Large intestine (tissue), 3 donors: ENCODE results near the gene USP19. TPM values are rescaled to one million over a fixed set of nuclear protein-coding genes. Genes with fewer than 3 reads are reported as not detected.

Experiments used
- DNase-seq, 2 donors: peaks; one replicate each; pipeline versions ENCODE4 v3.0.0 to v3.0.0-alpha.2; 2013
- H3K27ac ChIP-seq: one replicate; pipeline ENCODE4 v1.5.1; 2013; ENCODE audit warnings: low read length
- H3K27me3 ChIP-seq: 2 replicates; pipeline ENCODE4 v1.6.1; 2013; ENCODE audit warnings: low read length; ENCODE audit not compliant: control insufficient read depth, insufficient read depth
- H3K36me3 ChIP-seq: 2 replicates; pipeline ENCODE4 v1.6.1; 2013; ENCODE audit warnings: low read length; ENCODE audit not compliant: control insufficient read depth, insufficient read depth
- H3K4me1 ChIP-seq: one replicate; pipeline ENCODE4 v1.6.1; 2013; ENCODE audit warnings: low read length; ENCODE audit not compliant: control insufficient read depth, insufficient read depth
- H3K4me3 ChIP-seq: one replicate; pipeline ENCODE4 v1.5.1; 2013; ENCODE audit warnings: low read length
- H3K9me3 ChIP-seq: one replicate; pipeline ENCODE4 v1.6.1; 2013; ENCODE audit warnings: mild to moderate bottlenecking, low read depth, low read length, moderate library complexity; ENCODE audit not compliant: control insufficient read depth
- WGBS: methylation state at CpG from one replicate; pipeline ENCODE4 v1.1.5; 2013; ENCODE audit warnings: low lambda C conversion rate; ENCODE audit not compliant: insufficient coverage; 5-methylcytosine and 5-hydroxymethylcytosine counted together
- polyA plus RNA-seq: library from polyadenylated mRNA; unstranded; fragments of 120-200 nt; gene quantifications from one replicate; pipeline ENCODE4 v1.2.1, GENCODE V29; 2013

USP19 gene
- polyA plus RNA-seq, 1 donor, result 40.4 TPM

GRCh38 chr3:49104427-49105291, 16.0 kb downstream of the USP19 start, which contains the start of gene QARS1:
QARS1 (minus strand) TSS chr3:49104757; CDS start chr3:49104733, 24 bp downstream.
- H3K4me3 ChIP-seq, result peak within 1 kb of the TSS; percentile 78
- no peaks in the 10 kb centered on the region for H3K27me3 ChIP-seq
- DNase-seq, result peak; percentile 84 to 93
- peak within 1 kb of the TSS; percentile 50 for H3K27ac ChIP-seq
- no CpG with 5 or more reads among the region's 50 CpGs for WGBS
- H3K9me3 ChIP-seq, result no peaks in the 10 kb centered on the region
- H3K36me3 ChIP-seq, result peaks cover 56% of the 10 kb centered on the region
- H3K4me1 ChIP-seq, result peaks cover 6% of the 10 kb centered on the region

DNA sequence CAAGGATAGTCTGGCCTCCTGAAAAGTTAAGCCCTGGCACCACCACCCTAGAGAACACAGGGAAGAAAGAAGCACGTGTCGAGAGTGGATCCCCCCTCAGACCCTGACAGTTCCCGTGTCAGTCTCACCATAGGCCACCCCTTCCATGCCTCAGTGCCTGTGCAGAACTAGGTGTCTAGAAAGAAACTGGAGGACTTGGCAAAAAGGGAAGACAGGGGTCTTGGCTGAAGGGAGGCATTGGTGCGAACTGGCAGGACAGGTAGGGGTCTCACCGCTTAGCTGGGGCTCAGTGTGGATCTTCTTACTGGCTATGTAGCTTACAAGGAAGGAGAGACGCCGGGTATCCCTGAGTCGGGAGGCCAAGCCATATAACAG, 16.6 kb downstream of the USP19 start:
- no peak for DNase-seq
- Histone ChIP-seq H3K4me3 (peak overlapping the region; percentile 78), H3K9me3 (no peaks in the 10 kb centered on the region), H3K27me3 (no peaks in the 10 kb centered on the region), H3K4me1 (peaks cover 6% of the 10 kb centered on the region), H3K27ac (peak overlapping the region; percentile 30), H3K36me3 (peaks cover 56% of the 10 kb centered on the region)
- no CpG with 5 or more reads among the region's 8 CpGs for WGBS

DNA sequence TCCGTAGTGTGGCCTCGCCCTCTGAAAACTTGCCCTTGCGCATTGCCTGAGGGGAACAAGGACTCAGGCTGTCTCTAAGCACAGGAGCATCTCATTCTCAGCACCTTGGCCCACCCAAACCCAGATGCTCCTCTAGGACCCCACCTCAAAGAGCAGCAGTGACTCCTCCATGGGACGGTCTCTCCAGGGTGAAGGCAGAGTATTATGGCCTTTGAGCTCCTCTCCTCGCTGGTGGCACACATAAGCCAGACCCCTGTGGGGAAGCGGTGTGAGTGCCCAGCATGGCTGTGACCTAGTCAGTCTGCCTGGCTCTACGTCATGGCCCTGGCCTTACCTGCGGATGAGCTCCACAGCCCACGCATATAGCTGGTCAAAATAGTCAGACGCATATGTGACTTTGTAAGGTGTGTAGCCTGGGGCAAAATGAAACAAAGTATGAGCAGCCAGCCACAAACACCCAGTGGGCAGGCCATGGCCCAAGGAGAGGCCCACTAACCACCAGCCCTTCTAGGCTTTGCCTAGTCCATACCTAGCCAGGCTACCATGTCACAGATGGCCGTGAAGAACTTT, 20.5 kb downstream of the USP19 start:
- WGBS, result no CpG with 5 or more reads among the region's 11 CpGs
- Histone ChIP-seq H3K27me3 (no peaks in the 10 kb centered on the region), H3K4me1 (peaks cover 6% of the 10 kb centered on the region), H3K9me3 (no peaks in the 10 kb centered on the region), H3K36me3 (peaks cover 62% of the 10 kb centered on the region), H3K4me3 (no peak overlapping the region), H3K27ac (no peak overlapping the region)
- DNase-seq, result no peak

- peaks cover 62% of the 10 kb centered on the region for H3K36me3 ChIP-seq
- no peak overlapping the region for H3K27ac ChIP-seq
- H3K9me3 ChIP-seq, result no peaks in the 10 kb centered on the region
- no CpG with 5 or more reads among the region's 13 CpGs for WGBS
- H3K4me1 ChIP-seq, result peaks cover 10% of the 10 kb centered on the region
- H3K27me3 ChIP-seq, result no peaks in the 10 kb centered on the region
- H3K4me3 ChIP-seq, result no peak overlapping the region
- no peak for DNase-seq
Observed at GRCh38 chr3:49098910-49099630, 21.6 kb downstream of the USP19 start.

- Histone ChIP-seq H3K4me1 (peaks cover 5% of the 10 kb centered on the region), H3K4me3 (no peak overlapping the region), H3K27ac (no peak overlapping the region), H3K9me3 (no peaks in the 10 kb centered on the region), H3K36me3 (peaks cover 62% of the 10 kb centered on the region), H3K27me3 (no peaks in the 10 kb centered on the region)
- no CpG with 5 or more reads among the region's 5 CpGs for WGBS
- no peak for DNase-seq
Observed at GRCh38 chr3:49098429-49098828, 22.2 kb downstream of the USP19 start.

DNA sequence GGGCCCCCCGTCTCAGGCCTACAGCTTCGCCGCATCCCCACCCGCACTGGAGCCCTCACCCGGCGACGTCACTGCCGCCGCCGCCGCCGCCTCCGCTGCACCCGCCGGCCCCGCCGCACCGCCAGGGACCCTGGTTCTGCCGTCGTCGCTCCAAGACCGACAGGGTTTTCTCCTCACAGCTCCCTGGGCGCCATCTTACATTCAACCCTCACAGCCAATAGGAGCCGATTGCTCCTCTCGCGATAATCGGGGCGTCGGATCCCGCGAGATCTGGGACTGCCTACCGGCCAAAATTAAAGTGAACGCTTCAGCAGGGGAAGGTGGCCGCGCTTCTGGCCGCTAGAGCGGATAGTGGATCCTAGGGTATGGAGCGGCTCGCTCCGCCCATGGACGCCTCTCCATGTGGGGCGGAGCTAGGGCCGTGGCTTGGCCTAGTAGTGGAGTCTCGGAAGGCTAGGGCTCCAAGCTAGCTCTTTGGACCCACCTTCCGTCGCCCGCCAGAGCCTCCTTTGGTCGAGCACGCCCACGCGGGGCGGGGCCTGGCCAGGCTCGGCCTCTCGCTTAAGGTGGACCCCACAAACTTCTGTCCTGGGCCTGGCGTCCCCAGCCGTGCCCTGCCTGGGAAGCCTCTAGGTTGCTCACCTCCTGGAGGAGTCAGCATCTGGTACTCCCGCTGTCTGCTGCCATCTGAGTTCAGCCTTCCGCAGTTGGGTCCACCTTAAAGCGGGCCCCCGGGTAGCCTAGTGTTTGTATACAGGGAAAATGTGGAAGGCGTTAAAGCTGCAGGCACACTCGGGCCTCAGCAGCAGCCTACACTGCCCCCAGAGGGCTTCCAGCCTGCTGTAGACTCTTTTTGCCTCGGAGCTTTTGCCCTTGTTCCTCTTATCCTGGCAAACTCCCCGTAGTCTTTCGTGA, 26.5 kb downstream of the USP19 start, which contains the start of gene QRICH1:
Gene QRICH1 (minus strand): TSS at position 219 of the 915 bp plus-strand sequence. CDS start 17,054 bp downstream, outside the sequence.
- no peaks in the 10 kb centered on the region for H3K27me3 ChIP-seq
- peaks cover 22% of the 10 kb centered on the region for H3K36me3 ChIP-seq
- no CpG with 5 or more reads among the region's 65 CpGs for whole genome bisulfite sequencing

GRCh38 chr3:49092938-49093852, 27.4 kb downstream of the USP19 start:
- Histone ChIP-seq H3K36me3 (peaks cover 13% of the 10 kb centered on the region), H3K4me1 (peaks cover 12% of the 10 kb centered on the region), H3K27me3 (no peaks in the 10 kb centered on the region), H3K27ac (peak overlapping the region; percentile 85), H3K4me3 (peak overlapping the region; percentile 89), H3K9me3 (no peaks in the 10 kb centered on the region)
- WGBS, result no CpG with 5 or more reads among the region's 86 CpGs
- peak; percentile 76 to 87 for DNase-seq

More for the DNA sequence above, 26.5 kb downstream of the USP19 start, which contains the start of gene QRICH1:
- H3K4me3 ChIP-seq, result peak within 1 kb of the TSS; percentile 89
- peaks cover 12% of the 10 kb centered on the region for H3K4me1 ChIP-seq
- H3K27ac ChIP-seq, result peak within 1 kb of the TSS; percentile 85
- peak; percentile 97 to 99 for DNase-seq
- H3K9me3 ChIP-seq, result no peaks in the 10 kb centered on the region

DNA sequence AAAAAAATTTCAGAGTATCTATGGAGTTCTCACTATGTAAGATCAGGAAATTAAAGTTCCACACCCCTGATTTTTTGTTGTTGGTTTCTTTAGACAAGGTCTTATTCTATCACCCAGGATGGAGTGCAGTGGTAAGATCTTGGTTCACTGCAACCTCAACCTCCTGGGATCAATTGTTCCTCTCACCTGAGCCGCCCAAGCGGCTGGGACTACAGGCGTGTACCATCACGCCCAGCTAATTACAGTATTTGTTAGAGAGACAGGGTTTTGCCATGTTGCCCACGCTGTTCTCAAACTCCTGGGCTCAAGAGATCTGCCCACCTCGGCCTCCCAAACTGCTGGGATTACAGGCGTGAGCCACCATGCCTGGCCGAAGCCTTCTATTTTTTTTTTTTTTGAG, 39.2 kb downstream of the USP19 start:
- H3K27ac ChIP-seq, result no peak overlapping the region
- no peaks in the 10 kb centered on the region for H3K9me3 ChIP-seq
- H3K4me3 ChIP-seq, result no peak overlapping the region
- DNase-seq, result no peak
- no CpG with 5 or more reads among the region's 8 CpGs for WGBS
- H3K36me3 ChIP-seq, result peaks cover 14% of the 10 kb centered on the region
- no peaks in the 10 kb centered on the region for H3K27me3 ChIP-seq
- H3K4me1 ChIP-seq, result no peaks in the 10 kb centered on the region

GRCh38 chr3:49079270-49079669, 41.4 kb downstream of the USP19 start:
- no peaks in the 10 kb centered on the region for H3K27me3 ChIP-seq
- no peak overlapping the region for H3K4me3 ChIP-seq
- H3K36me3 ChIP-seq, result peaks cover 31% of the 10 kb centered on the region
- no peak for DNase-seq
- no CpG with 5 or more reads among the region's 2 CpGs for WGBS
- H3K4me1 ChIP-seq, result no peaks in the 10 kb centered on the region
- H3K27ac ChIP-seq, result no peak overlapping the region
- H3K9me3 ChIP-seq, result no peaks in the 10 kb centered on the region
